ENCODE measurements around the gene DGKQ.
"Not testable (repeated sequence)": the region's sequence is repeated elsewhere in the genome, so short reads cannot be mapped to it uniquely, and the experiment has no call there.

The DGKQ gene

GRCh38 chr4:930827-931193 is 42.6 kb downstream of the DGKQ start:
- H3K27ac ChIP-seq, result peak overlapping the region; percentile 81
- DNase-seq (ENCODE audit: low read depth, low spot score), result no peak

GRCh38 chr4:930028-930551 is 43.3 kb downstream of the DGKQ start:
- DNase-seq (ENCODE audit: low read depth, low spot score), result no peak
- peak overlapping the region; percentile 81 for H3K27ac ChIP-seq

GRCh38 chr4:929096-929765 is 44.1 kb downstream of the DGKQ start:
- H3K27ac ChIP-seq, result peak overlapping the region; percentile 81
- DNase-seq (ENCODE audit: low read depth, low spot score), result no peak

- H3K27ac ChIP-seq; DNase-seq (ENCODE audit: low read depth, low spot score): not testable (repeated sequence)
These were observed 45.8 kb downstream of the DGKQ start for GRCh38 chr4:927566-927965.

GRCh38 chr4:926538-926937 is 46.8 kb downstream of the DGKQ start:
- no peak for DNase-seq (ENCODE audit: low read depth, low spot score)
- H3K27ac ChIP-seq, result no peak overlapping the region

- no peak for DNase-seq (ENCODE audit: low read depth, low spot score)
- H3K27ac ChIP-seq, result no peak overlapping the region
These were observed 47.4 kb downstream of the DGKQ start for GRCh38 chr4:925771-926500.

- no peak for DNase-seq (ENCODE audit: low read depth, low spot score)
- H3K27ac ChIP-seq, result no peak overlapping the region
These were observed 48.2 kb downstream of the DGKQ start for GRCh38 chr4:925171-925570.

GRCh38 chr4:924107-925096 is 49.0 kb downstream of the DGKQ start:
- DNase-seq (ENCODE audit: low read depth, low spot score), result no peak
- H3K27ac ChIP-seq, result no peak overlapping the region

- DNase-seq (ENCODE audit: low read depth, low spot score), result no peak
- no peak overlapping the region for H3K27ac ChIP-seq
These were observed 51.5 kb downstream of the DGKQ start for GRCh38 chr4:921830-922331.

GRCh38 chr4:919004-919680 is 54.2 kb downstream of the DGKQ start:
- not testable (repeated sequence) for H3K27ac ChIP-seq; DNase-seq (ENCODE audit: low read depth, low spot score)

GRCh38 chr4:918591-918990 is 54.8 kb downstream of the DGKQ start:
- DNase-seq (ENCODE audit: low read depth, low spot score); H3K27ac ChIP-seq: not testable (repeated sequence)

GRCh38 chr4:917992-918391 is 55.4 kb downstream of the DGKQ start:
- DNase-seq (ENCODE audit: low read depth, low spot score), result no peak
- no peak overlapping the region for H3K27ac ChIP-seq

GRCh38 chr4:917466-917865 is 55.9 kb downstream of the DGKQ start:
- no peak for DNase-seq (ENCODE audit: low read depth, low spot score)
- no peak overlapping the region for H3K27ac ChIP-seq

- H3K27ac ChIP-seq, result no peak overlapping the region
- no peak for DNase-seq (ENCODE audit: low read depth, low spot score)
These were observed 57.8 kb downstream of the DGKQ start for GRCh38 chr4:915595-915994.

GRCh38 chr4:915041-915474 is 58.3 kb downstream of the DGKQ start:
- no peak for DNase-seq (ENCODE audit: low read depth, low spot score)
- H3K27ac ChIP-seq, result no peak overlapping the region

GRCh38 chr4:914531-914930 is 58.8 kb downstream of the DGKQ start:
- DNase-seq (ENCODE audit: low read depth, low spot score), result no peak
- H3K27ac ChIP-seq, result no peak overlapping the region

- no peak for DNase-seq (ENCODE audit: low read depth, low spot score)
- H3K27ac ChIP-seq, result peak overlapping the region; percentile 94
These were observed 60.1 kb downstream of the DGKQ start for GRCh38 chr4:913280-913618.

GRCh38 chr4:912548-913279 is 60.7 kb downstream of the DGKQ start:
- H3K27ac ChIP-seq, result peak overlapping the region; percentile 94
- peak; percentile 71 for DNase-seq (ENCODE audit: low read depth, low spot score)

GRCh38 chr4:911871-912490 is 61.4 kb downstream of the DGKQ start:
- peak overlapping the region; percentile 94 for H3K27ac ChIP-seq
- no peak for DNase-seq (ENCODE audit: low read depth, low spot score)
